Fibroblast of the aortic adventitia (primary cell): ENCODE measurements around the gene SH2D2A. TPM values are rescaled to one million over a fixed set of nuclear protein-coding genes. Genes with fewer than 3 reads are reported as not detected.

ENCODE experiments used
- DNase-seq: peaks from one replicate; pipeline ENCODE4 v3.0.0-alpha.2; 2010; ENCODE audit warnings: low read depth
- H3K4me3 ChIP-seq: 2 replicates; pipeline ENCODE4 v1.5.1; 2011; ENCODE audit warnings: low read depth, mild to moderate bottlenecking, control low read depth, low read length, moderate library complexity
- total RNA-seq: library from RNA; depleted of rRNA; stranded (reverse); fragments of >200 nt; gene quantifications from 2 replicates; pipeline ENCODE4 v1.2.3, GENCODE V29; 2012; ENCODE audit warnings: low replicate concordance
- TF ChIP-seq, protein P1 (sequence below): IDR thresholded peaks from 2 replicates; pipeline ENCODE4 v1.5.1; 2011; ENCODE audit warnings: mild to moderate bottlenecking, low read length, control low read depth, inconsistent platforms; ENCODE audit not compliant: insufficient read depth

The SH2D2A gene
- total RNA-seq, 1 donor = not detected

DNA sequence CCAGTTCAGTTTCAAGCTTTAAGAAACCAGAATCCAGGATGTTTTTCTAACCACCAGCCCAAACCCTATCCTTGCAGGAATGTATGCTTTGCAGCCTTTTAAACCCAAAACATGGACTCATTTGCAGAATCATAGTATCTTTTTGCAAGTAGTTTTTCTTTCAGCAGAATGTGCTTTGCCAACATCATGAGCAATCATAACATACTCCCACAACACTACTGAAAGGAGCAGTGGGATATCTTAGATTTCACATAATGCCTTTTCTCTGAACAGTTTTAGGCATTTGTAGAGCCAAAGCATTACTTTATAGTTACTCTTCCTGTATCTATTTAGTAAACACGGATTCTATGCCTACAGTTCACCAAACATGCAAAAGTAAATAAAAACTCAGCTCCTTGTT is 10.0 kb upstream of the SH2D2A start:
- no peak overlapping the region for H3K4me3 ChIP-seq
- peak; percentile 53 for DNase-seq
- TF ChIP-seq, protein P1, sequence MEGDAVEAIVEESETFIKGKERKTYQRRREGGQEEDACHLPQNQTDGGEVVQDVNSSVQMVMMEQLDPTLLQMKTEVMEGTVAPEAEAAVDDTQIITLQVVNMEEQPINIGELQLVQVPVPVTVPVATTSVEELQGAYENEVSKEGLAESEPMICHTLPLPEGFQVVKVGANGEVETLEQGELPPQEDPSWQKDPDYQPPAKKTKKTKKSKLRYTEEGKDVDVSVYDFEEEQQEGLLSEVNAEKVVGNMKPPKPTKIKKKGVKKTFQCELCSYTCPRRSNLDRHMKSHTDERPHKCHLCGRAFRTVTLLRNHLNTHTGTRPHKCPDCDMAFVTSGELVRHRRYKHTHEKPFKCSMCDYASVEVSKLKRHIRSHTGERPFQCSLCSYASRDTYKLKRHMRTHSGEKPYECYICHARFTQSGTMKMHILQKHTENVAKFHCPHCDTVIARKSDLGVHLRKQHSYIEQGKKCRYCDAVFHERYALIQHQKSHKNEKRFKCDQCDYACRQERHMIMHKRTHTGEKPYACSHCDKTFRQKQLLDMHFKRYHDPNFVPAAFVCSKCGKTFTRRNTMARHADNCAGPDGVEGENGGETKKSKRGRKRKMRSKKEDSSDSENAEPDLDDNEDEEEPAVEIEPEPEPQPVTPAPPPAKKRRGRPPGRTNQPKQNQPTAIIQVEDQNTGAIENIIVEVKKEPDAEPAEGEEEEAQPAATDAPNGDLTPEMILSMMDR = no peak

DNA sequence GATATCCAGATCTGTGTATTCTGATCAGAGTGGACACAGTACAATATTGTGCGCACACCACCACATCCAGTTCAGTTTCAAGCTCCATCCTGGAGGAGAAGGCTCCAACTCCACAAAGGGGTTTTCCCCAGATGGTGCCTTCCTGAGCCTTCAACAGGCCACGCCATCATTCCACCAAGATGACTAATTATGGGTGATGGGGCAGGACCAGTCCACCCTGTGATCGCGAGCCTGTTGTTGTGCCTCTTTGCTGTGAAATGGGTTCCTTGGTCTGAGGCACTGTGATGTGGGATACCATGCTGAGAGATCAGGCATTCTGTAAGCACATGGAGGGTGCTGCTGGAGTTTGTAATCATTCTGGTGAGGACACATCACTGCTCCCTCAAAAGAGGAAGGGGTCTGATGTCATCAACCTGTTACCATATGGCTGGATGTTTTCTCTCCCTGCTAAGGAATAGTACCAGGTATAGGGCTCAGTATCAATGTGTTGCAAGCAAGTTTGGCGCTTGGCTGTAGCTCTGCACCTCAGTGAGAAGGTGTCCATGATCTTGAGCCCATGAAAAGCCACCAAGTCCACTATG is 6.7 kb upstream of the SH2D2A start:
- H3K4me3 ChIP-seq = no peak overlapping the region
- no peak for DNase-seq
- TF ChIP-seq, protein P1 = no peak

DNA sequence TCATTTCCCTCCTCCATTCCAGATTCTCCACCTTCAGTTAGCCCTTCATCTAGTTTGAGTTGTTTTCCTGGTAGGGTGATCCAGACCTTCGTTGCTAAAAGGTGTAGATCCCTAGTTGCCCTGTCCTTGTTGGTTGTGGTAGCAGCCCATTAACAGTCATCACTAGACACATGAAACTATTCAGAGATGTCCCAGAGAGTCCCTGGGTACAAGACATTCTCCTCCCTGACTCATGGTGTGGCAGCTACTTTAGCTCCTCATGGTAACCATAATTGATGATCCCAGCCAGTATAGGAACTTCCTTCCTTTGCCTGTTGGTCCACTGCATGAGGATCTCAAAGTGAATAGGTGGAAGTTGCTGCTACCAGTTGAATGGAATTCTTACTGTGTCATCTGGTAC is 6.0 kb upstream of the SH2D2A start:
- TF ChIP-seq, protein P1 = no peak
- H3K4me3 ChIP-seq = no peak overlapping the region
- DNase-seq = no peak

DNA sequence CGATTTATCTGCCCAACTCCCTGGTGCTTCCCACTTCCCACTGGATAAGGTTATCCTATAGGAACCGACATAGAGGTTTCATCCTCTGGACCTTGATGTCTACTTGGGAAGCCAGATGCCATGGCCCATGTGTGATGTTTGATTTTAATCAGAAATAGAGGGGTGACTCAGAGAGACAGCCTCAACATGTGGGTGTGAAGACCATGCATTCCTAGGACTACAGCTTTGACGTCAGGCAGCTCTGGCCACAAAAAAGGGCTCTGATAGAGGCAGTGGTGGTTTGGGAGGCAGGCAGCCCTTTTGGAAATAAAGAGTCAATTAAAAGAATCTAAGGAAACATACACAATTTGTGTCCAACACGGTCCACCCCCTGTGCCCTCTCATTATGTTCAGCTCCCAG is 5.2 kb upstream of the SH2D2A start:
- H3K4me3 ChIP-seq = no peak overlapping the region
- DNase-seq = peak; percentile 39
- TF ChIP-seq, protein P1 = no peak

DNA sequence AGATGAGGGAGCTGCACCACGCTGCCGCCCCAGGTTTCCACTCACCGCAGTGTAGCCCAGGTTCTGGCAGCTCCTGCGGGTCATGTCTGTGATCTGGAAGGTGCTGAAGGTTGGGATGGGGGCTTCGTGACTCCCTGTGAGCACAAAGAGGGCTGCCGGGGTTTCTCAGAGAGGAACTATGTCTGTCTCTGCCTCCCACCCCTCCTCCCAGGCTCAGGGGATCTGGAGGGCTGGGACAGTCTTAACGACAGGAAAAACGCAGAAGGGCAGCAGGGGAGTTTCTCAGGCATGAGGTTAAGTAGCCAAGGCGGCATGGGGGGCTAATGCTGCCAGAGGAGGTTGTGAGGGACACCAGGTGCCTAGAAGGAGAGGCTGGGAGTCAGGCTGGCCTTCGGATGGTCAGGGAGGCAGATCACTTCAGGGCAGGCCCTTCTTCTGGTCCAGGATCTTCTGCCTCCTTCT is 656 bp downstream of the SH2D2A start:
- TF ChIP-seq, protein P1 = no peak
- no peak for DNase-seq
- no peak overlapping the region for H3K4me3 ChIP-seq

DNA sequence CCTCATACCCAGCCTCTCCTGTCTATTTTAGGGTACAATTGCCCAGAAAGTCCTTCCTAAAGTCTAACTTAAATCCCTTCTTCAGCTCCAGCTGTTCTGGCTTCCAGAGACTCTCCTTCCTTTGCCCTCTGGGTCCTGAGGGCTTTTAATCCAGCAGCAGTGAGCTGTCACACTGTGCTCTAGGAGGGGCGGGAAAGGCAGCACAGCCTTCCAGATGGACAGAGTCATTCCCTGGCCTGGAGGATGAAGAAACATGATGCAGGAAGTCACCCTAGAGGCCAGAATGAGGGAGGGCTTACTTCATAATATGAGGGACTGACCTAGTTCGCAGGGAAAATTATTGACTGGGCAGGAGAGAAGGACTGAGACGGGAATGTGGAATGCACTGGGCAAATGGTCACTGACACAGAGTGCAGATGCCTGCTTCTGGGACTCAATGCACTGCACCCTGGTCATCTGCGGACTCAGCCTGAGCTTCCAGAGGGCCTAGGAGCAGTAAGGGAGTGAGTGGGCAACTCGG is 1.3 kb downstream of the SH2D2A start:
- TF ChIP-seq, protein P1 = peak; percentile 5
- no peak overlapping the region for H3K4me3 ChIP-seq
- DNase-seq = peak; percentile 77
